GM18870 (cell line): ENCODE measurements around the gene CIC.

Experiments
- ATAC-seq: cut with Tn5 transposase; IDR thresholded peaks from one replicate; pipeline ENCODE4 v1.9.1; 2021; ENCODE audit warnings: moderate library complexity; ENCODE audit not compliant: unreplicated experiment

CIC gene

DNA sequence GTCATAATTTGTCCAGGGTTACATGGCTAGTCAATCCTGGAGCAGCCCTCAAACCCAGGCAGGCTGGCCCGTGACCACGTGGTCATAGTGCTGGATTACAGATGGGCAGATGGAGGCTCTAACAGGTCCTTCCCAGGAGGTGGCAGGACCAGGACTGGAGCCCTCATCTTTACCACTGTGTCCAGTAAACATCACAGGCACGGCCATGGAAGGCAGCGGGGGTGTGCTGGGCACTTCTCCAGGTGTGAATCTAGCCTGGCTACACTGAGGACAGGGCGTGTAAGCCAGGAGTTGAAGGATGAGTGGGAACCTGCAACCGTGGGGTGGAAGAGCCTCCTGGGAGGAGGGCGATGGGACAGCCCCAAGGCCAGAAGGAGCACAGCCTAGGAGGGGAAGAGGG is 6.1 kb downstream of the CIC start:
- ATAC-seq, result no peak

DNA sequence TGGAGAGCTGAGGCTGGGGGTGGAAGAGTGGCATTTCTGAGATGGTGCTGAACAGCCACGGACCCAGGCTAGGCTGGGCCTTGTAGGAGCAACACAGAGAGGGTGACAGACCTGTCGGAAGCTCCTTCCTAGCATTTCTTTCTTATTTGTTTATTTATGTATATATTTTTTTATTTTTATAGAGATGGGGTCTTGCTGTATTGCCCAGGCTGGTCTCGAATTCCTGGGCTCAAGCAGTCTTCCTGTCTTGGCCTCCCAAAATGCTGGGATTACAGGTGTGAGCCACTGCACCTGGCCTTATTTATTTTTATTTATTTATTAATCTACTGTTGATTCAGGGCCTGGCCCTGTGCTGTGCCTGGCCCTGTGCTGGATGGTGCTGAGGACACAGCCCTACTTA is 6.5 kb downstream of the CIC start:
- ATAC-seq, result no peak

DNA sequence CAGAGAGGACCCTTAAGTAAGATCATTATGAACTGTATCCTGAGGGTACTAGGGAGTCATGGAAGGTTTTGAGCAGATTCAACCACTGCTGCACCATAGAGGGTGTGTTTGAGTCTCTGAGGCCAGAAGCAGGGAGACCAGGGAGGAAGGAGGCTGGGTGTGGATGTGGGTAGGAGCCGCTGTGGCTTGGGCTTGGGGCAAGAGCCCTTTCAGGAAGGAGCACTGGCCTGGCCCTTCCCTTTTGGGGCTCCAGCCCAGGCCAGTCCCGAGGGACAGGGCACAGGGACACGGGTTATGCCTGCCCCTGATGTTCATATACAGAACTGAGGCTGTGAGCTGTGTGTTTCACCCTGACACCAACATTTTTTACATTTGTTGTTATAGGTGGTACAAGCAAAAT is 7.2 kb downstream of the CIC start:
- ATAC-seq, result no peak

DNA sequence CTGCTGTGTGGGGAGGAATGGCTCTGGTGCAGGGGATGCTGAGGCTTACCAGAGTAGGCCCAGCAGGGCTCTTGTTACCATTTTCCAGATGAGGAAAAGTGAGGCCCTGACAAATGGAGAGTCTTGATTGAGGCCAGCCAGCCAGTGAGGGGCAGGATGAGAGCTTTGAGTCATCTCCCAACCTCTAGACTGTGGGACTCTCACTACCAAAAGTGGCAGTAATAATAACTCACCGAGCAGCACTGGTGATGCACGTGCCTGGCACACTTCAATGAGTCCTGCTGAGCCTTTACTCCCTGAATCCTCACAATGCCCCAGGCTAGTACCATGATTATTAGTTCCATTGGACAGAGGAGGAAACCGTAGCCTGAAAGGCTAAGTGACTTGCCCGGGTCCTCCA is 7.8 kb downstream of the CIC start:
- no peak for ATAC-seq

DNA sequence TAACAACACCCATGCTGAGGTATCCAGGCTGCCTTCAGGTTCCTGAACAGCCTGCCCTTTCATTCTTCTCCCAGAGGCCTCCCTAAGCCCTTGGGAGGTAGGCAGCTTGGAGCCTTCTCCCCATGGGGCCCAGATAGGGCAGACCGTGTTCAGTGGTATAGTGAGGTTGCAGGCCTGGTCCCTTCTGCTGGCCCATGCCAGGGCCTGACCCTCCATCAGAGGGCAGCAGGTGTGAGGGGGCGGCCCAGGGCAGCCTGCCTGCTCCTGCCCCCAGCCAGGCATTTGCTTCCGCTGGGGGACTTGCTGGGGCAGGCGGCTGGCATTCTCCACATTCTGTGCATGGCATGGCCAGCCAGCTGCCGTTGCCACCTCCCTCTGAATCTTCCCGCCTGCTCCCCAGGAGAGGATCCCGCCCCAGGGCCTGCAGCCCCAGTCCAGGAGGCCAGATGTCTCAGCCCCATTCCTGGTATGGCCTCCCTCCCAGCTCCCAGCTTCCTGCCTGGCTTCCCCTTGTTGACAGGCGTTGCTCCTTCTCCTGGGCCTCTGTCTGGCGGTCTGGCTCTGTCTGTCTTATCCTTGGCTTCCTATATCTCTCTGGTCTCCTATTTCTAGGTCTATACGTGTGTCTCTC is 8.9 kb downstream of the CIC start:
- no peak for ATAC-seq

DNA sequence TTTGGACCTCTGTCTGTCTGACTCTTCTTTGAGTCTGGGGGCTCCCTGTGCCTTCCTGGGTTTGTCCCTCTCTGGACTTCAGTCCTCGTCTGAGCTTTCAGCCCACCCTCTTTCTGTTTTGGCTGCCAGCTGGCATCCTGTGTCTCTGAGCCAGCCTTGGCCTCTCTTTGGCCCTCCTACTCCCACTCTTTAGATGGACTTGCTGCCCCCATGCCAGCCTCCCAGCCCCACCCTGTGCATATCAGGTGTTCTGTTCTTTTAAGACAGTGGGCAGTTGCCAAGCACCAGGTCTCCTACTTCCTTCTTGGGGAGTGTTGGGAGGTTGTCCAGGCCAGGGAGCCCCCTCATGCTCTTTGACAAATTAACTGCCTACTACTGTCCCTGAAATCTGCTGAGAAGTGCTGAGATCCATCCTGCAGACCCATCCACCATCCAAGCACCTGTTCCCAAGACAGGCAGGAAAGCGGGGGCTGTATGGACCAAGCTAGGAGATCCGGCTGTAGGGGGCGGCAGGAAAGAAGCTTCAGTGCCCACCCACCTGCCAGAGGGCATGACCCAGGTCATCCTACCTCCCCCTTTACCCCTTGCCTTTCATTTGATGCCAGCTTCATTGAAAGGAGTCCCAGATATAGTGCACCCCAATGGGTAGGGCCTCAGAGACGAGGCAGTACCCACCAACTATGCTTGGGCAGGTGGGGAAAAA is 9.6 kb downstream of the CIC start:
- no peak for ATAC-seq

DNA sequence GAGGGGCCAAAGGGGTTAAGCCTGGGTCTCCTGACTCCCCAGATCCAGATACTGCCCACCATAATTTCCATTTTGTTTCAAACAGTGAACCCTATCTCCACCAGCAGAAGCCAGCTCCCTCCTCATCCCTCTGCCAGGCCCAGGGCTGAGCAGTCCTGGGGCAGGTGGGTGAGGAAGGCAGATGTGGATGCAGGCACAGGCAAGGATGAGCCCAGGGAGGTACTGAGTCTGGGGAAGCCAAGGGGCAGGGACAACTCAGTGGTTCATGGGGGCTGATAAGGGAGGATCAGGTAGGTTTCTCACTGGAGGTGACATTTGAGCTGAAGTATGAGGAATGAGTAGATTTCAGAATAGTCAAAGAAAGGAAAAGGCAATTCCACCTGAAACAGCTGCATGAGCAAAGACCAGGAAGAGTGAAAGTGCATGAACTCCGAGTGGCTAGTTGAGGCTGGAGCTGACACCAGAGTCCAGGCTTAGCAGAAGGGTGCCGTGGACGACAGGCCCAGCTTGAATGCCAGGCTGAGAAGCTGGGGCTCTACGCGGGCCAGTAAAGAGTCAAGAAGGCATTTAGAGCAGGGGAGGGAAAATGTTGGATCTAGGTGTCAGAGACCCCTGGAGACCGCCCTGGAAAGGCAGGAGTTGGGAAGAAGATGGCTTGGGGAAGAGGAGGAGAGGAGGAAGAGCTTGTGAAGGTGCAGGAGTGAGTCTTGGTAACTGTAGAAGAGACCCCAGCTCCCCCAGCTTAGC is 10.3 kb downstream of the CIC start:
- ATAC-seq, result no peak

DNA sequence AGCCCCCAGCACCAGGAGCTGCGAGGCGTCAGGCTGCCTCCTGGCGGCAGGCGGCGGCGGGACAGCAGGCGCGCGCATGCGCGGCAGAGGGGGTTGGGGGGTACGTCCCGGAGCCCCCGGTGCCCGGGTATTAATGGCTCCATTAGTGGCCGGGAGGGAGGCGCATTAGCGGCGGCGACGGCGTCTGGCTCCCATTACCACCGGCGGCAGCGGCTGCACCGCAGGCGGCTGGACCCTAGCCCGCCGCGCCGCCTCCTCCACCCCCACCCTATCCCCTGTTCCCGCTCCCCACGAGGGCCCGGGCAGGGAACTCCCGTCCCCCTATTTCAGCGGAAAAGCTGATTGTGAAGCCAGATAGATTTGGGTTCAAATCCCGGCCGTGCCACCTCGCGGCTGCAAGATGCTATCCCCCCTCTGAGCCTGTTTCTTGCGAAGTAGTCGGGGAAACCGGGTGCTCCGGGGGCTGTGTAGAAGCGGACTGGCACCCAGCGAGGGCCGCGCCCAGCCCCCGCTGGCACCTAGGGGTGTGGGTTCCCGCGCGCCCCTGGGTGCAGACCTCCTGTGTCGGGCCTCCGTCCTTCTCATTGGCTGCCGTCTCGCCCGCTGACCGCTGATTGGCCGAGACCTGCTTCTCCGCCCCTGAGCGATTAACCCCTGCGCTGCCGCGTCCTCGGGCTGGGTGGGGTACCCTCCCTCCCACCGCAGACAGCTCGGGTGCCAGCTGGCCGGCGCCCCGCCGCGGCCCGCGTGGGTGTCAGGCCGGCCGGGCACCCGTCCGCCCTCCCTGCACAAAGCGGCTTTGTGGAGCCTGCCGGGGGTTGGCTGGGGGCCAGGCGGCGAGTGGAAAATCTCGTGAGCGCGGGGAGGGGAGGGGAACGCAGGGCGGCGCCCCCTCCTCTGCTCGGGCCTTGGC is 11.1 kb downstream of the CIC start:
- no peak for ATAC-seq

DNA sequence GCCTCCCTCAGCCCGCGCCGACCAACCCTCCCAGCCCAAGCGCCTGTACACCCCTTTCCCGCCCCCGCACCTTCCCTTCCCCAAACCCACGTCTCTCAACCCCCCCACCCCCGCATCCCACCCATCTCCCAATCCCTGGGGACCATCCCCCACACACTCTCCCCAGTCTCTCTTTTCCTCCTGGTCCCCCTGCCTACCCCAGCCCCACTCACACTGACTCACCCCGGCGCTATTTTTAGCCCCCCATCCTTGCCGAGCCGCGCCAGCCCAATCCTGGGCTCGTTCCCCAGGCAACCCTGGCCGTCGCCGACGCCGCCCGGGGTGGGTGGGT is 11.7 kb downstream of the CIC start:
- ATAC-seq, result no peak

DNA sequence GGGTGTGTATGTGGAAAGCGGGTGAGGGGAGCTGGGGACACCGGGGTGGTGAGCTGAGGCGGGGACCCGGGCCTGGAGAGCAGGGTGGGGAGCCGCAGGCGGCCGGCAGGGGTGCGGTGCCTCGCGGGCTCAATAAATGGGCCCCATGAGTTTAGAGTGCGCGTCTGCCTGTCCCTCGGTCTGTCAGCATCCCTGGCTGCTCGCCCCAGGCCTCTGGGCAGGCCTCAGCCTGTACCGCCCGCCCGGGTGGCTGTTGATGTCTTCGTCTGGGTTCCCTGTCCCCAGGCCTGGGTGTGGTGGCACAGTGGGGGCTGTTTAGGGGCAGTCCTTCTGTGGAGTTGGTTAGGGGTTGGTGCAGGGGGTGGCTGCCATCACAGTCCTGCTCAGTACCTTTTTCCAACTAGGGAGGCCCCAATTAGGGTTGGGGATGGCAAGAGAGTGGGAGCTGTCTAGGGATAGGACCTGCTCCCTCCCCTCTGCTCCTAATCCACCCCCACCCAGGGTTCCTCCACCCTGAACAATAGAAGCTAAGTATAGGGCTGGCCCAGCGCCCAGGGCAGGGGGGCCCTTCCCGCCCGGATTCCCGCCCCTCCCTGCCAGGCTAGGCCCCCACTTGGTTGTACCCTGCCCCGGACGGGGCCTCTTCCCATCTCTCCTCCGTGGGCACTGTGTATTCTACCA is 12.2 kb downstream of the CIC start:
- no peak for ATAC-seq

DNA sequence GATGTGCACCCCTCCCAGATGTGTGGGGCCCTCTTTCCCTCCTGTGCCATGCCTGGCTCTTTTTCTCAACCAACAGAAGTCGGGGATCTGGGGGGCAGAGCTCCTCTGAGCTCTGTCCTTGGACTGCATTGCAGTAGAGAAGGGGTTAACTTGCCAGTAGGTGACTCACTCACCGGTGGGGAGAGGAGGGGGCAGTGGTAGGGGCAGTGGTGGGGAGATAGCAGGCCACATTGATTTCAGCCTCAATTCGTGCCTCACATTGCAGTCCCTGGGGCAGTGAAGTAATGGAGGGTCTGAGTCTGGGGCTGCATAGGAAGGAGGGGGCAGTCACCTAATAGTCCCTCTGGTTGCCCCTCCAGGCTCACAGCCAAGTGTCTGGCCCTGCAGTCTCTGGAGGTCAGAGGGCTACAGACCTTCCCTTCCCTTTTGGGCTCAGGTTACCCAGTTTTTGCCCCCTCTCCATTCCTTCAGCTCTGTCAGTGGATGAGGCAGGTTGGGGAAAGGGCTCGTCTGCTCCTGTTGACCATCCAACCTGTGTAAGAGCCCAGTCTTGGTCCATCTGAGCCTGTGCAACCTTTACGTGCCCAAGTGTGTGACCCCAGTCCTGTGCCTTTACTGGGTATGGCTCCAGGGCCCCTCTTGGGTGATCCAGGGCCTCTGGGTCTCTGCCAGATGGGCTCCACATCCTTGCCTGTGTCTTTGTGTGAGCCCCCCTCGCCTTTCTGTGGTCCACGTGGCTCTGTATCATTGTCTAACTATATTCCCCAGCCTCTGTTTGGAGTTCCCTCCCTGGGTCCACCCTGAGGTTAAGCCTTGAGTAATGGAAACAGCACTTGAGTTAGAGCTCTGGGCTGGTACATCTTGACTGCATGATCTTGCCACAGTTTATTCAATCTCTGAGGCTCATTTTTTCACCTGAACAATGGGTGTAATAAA is 13.0 kb downstream of the CIC start:
- ATAC-seq, result no peak

DNA sequence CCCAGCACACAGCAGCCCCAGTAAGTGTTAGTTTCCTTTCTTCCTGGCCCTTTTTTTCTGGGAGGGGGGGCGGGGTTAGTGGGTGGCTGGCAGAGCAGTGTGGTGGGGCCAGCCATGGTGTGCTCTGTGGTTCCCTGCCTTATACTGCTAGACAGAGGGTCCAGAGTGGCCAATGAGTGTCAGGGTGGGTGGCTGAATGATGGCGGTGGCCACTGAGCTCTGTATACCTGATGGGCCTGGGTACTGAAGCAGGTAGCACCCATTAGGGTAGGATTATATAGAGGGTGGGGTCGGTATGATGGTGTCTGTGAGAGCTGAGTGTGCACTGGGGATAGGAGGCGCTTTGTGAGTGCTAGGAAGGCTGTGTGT is 13.8 kb downstream of the CIC start:
- no peak for ATAC-seq

DNA sequence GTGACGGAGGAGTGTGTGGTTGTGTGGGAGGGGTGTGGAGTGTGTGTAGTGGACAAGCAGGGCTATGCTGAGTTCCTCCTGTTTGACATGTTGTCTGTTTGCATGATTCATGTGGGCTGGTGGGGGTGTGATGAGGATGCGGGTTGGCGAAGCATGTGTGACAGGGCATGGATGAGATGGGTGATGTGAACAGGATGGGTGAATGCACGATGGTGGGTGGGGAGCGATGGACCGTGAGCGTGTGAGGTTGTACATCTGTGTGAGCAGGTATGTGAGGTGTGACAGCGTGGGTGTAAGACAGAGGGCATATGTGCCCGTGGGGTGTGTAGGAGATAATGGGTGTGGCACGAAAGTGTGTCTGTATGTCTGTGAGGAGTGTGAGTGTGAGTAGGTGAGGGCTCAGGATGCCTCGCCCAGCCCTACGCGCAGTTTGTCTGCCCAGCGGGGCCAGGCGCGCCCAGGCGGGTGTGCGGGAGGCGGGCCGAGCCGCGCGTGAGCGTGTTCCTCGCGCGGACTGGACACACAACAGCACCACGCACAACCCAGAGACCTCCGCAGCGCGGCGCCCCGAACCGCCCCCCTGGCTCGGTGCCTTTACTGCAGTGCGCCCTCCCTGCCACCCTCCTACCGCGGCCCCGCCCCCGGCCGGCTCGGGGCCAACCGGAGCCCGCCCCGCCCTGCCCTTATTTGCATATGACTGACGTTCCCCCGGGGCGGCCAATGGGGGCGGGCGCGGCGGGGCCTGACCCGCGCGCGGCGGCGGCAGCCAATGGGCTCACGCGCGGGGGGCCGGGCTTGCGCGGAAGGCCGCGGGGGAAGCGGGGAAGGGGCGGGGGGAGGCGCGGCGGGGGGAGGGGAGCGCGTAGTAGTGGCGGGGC is 14.4 kb downstream of the CIC start:
- ATAC-seq, result peak; percentile 33

DNA sequence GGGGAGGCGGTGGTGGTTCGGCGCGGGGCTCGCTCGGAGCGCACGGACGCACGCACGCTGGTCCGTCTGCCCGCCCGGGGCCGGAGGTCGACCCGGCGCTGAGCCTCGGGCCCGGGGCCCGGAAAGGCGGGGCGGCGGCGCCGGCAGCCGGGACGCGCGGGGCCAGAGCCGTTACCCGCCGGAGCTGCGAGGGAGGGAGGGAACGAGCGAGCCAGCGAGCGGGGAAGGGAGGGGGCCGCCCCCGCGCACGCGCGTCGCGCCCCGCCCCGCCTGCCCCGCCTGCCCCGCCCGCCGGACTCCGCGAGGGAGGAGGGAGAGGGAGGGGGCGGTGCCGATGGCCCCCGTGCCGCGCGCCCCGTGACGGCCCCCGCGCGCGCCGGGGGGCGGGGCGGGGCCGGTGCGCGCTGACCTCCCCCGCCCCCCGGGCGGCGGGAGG is 15.0 kb downstream of the CIC start:
- ATAC-seq, result no peak

DNA sequence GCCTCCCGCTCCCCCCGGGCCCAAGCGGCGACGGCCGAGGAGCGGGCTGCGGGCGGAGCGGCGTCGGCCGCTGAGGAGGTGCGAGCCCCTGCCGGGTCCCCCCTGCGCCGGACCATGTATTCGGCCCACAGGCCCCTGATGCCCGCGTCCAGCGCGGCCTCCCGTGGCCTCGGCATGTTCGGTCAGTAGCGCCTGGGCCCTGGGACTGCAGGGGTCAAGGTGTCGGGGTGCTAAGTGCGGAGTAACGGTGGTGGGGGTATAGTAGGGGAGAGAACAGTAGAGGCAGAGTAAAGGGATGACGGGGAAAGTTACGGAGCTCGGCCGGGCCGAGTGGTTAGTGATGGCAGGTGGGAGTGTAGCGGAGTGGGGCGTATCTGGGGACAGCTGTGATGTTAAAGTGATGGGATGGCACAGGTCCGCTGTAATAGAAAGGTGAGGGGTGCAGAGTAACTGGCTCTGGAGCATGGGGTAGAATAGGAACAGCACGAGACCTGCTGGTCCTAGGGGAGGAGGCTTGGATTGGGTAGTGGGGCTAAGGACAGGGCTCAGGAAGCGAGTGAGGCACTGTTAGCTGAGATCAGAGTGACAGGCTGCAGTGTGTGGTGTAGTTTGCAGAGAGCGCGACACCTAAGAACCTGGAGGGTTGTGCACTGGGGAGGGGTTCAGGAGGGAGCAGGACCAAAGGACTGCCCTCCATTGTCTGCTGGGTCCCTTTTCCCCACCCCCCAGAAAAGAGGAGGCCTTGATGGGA is 15.7 kb downstream of the CIC start:
- ATAC-seq, result no peak

DNA sequence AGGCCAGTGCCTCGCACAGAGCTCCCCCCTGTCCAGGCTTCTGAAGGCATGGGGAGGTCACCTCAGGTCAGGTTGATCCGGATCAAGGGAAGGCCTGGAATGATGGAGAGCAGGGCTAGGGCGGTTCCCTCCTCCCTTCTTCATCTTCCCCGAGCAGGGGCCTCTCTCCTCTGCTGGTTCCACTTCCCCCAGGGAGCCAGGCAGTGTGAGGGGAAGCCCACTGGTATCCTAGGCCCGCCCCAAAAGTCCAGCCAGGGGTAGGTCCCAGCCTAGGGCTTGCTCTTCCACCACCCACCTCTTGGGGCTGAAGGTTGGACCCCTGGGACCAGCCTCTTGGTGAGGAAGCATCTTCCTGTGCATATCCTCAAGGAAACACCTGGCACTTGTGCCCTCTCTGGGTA is 16.5 kb downstream of the CIC start:
- ATAC-seq, result no peak

DNA sequence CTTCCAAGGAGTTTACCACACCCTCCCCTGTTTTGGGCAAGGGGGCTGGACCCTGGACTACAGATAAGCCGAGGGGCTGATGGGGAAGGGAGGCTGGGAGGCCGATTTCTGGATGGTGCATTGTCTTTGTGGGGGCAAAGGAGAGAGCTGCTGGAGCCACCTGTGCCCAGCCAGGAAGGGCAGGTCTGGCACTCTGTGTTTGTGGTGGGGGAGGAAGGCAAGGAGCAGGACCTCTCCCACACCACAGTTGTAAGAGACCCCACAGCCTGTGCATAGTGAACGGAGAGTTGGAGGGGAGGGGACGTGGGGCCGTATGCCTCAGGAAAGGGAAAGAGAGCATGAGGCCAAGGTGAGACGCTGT is 16.9 kb downstream of the CIC start:
- ATAC-seq, result no peak

DNA sequence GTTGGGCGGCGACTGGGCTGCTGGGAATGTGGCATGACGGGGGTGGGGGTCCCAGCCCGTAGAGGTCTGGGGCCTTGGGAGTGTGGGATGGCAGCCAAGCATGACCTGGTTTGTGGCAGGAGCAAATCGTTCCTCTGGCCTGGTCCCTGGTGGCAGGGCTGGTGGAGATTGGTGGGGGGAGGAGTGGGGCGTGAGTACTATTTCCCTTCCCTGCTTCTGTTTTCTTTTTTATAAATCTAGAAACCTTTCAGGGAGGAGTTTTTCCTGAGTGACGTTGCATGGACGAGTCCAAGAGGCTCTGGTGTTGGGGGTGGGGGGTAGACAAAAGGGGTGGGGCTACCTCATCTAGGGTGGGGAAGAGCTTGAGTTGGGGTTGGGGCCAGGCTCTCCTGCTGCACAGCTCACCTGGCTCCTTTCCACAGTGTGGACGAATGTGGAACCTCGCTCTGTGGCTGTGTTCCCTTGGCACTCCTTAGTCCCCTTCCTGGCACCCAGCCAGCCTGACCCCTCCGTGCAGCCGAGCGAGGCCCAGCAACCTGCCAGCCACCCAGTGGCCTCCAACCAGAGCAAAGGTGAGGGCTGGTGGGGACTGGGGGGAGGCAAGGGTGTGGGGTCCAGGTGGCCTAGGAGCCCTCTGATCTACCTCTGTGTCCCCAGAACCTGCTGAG is 17.4 kb downstream of the CIC start:
- no peak for ATAC-seq
